HG03135 (cell line): ENCODE results near the gene CCM2.
"Not testable (repeated sequence)": the region's sequence is repeated elsewhere in the genome, so short reads cannot be mapped to it uniquely, and the experiment has no call there.

Experiments
- ATAC-seq: cut with Tn5 transposase; IDR thresholded peaks from one replicate; pipeline ENCODE4 v1.9.1; 2021; ENCODE audit warnings: mild to moderate bottlenecking, moderate library complexity; ENCODE audit not compliant: unreplicated experiment

CCM2 gene

DNA sequence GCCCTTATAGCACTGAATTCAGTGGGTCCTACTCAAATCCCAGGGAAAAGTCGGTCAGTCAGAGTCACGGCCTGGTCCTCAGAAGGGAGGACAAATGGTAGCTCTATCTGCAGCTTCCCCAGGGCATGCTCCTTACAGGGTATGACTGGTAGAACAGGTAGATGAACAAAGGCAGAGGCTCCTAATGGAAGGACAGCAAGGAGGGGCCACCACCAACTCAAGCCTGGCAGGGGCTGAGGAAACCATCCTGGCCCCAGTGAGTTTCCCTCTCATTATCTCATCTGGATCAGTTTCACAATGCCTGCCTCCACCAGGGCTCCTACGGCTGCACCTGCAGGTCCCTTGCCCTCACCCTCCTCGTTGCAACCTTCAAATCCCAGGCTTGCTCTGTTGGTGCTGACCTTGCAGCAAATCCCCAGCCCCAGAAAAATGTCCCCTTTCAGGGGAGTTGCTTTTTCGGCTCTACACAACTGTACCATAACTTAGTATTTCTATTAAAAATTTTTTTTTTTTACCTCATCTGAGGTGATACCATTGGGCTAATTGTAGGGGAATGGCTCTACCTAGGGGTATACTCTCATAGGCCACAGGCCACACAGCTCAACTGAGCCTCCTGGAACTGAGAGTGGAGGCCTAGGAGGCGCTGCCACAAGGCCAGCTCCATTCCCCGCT, 18.8 kb upstream of the CCM2 start:
- ATAC-seq = no peak

DNA sequence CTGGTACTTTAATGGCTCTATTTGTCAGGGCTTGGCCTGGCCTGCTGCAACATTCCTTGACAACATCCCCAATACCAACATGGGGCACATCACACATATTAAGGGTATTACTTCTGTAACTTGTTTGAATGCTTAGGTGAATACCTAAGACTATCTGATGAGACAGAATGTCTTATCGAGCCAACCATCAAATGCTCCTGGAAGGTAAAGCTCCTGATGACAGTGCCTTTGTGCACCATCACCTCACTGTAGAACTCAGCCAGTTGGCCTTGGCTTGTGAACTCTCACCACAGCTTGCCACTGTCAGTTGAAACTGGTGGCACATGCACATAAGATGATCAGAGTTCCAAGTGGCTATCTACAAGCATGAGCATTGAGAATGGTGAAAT, 17.5 kb upstream of the CCM2 start:
- ATAC-seq = no peak

DNA sequence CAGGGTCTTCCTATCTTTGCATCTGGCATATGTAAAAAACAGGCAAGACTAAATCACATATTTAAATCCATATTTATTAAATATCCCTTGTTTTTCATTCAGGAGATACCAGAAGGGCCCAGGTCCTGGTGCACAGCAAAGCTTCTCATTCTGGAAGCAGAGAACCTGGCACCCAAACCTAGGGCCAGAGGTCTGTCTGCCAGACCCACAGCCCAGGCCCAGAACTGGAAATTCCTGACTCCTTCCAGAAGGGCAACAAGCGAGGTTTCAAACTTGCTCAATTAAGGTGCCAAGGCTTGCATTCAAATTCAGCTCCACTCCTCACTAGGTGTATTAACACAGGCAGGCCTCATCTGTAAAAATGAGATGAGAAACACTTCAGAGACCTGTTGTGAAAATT, 17.0 kb upstream of the CCM2 start:
- ATAC-seq = no peak

DNA sequence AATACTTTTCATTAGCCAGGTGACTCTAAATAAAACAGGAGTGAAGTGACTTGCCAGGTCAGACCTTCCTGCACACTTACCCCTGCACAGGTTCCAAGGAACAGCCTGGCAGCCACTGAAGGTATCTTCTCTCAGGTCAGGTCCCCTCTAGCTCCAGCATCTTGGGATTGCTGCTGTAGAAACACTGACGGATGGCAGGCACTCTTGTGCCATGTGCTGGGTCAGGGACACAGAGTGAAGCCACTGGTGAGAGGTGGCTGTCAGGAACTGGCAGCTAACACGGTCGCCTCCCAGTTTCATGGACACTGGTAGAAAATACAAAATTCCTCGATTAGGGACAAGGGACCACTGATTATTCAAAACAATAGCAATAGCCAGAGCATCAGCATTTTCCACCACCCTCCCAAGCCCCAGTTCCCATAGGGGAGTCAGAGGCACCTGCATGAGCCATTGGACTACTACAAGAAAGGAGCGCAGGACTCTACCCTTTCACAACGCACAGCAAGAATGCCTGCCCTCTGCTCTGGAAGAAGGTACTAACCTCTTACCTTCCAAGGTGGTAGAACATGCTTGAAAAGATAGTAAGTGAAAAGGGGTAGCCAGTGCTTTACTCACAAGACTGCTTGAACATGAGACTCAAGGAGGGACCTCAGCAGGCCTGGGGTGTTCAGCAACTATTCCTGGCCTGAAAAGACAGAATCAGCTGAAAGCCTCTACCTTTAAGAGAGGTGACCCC, 16.1 kb upstream of the CCM2 start:
- no peak for ATAC-seq

DNA sequence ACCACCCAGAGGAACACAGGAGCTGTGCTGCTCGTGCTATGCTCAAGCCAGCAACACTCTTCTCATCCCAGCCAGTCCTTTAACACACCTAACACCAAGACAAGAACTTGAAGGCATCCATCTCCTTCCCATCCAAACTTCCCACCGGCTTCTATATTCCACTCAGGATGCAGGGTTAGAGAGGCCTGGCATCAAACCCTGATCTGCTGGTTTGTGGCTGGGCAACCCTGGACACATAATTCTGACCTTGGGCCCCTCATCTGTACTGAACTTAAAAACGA, 15.6 kb upstream of the CCM2 start:
- no peak for ATAC-seq

DNA sequence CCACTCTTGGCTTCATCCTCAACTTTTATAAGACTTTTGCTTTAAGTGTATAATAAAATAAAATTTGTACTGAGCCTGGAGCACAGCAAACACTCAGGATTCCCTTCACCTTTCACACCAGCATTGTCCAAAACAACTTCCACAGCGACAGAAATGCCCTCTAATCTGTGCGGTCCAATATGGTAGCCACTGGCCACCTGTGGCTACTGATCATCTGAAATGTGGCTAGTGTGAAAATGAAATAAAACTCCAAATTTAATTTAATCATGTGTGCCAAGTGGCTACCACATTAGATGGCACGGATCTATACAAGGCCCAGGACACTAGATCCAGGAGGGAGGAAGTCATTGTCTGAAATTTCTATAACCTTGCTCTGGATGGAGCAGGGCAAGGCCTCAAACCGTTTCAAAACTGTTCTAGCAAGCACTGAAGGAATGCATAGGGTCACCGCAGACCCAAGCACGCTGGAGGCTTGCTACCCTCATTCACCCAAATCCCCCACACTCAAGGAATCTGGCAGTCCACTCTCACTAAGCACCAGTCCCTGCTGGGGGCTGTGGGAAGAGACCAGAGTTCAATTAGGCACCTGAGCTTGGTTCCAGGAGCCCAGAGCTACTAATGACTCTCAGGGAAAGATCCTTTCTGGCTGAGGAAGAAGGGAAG, 14.8 kb upstream of the CCM2 start:
- ATAC-seq = no peak

DNA sequence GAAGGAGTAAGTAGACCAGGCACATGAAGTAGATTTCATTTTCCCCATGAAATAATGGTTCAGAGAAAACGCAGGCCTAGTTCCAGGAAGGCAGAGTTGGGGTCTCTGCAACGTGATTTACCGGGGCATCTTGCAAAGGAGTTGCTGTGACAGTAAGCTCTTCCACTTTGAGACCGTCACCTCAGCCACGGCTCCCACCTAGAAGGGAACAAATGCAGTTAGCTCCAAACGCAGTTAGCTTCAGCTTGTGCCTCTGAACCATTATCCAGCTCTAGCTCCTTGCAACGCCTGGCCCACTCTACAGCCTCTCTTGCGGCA, 14.1 kb upstream of the CCM2 start:
- no peak for ATAC-seq

DNA sequence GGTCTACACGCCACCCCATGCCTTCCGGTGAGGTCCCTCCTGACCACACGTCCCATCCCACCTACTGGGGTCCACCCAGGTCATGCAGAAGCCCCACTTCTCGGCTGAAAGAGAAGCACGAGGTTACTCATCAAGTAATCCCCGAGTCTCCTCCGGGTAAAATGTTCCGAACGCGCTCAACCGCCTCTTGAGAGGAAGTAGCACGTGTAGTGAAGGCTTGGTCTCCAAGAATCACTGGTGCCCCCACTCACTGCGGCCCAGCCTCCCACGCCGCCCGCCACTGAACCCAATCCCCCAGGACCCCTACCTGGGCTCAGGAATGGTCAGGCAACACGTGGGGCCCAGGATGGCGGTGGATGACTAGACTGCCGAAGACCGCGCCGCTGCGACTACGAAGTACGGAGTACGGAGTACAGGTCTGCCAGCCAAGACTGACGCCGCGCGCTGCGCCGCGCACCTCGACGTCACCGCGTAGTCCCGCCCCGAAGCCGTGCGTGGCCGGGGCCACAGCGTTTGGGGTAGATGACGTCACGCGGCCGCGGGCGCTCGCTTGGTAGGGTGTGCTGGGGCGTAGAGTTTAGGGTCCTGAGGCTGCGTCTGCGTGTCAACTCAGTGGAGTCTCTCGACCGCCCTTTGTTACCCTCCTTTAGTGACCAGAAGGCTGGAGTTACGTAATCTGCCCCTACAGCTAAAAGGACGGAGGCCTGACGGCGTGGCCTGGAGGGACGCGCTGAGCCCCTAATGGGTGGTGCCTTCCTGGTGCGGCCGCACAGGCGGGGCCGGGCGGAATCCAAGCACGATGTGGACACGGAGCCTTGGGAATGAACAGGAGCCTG, 13.6 kb upstream of the CCM2 start:
- ATAC-seq = peak; percentile 92

DNA sequence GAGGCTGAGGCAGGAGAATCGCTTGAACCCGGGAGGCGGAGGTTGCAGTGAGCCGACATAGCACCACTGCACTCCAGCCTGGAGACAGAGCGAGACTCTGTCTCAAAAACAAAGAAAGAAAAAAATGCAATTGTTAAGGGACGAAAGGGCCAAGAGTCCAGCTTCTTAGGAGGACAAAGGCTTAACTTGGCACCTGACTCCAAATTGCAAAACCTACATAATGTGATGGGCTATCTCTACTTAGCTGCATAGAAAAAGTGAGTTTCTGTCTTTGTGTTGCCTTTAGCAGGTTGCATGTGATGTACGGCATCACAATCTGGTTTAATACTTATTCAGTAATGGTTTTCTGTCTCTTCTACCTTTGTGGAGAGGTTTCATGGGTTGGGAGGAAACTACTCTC, 12.5 kb upstream of the CCM2 start:
- ATAC-seq = no peak

DNA sequence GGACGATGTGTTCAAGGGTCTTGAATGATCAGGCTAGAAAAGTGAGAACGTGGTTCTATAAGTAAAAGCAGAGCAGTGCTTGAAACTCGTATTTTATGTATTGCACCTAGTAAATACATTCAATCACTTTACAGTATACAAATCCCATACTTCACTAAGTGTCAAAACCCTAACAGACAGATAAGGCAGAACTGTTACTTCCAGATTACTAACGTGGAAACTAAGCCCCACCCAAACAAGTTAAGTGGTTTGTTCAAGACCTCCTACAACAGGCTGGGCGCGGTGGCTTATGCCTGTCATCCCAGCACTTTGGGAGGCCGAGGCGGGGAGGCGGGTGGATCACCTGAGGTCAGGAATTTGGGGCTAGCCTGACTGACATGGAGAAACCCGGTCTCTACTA, 12.0 kb upstream of the CCM2 start:
- no peak for ATAC-seq

DNA sequence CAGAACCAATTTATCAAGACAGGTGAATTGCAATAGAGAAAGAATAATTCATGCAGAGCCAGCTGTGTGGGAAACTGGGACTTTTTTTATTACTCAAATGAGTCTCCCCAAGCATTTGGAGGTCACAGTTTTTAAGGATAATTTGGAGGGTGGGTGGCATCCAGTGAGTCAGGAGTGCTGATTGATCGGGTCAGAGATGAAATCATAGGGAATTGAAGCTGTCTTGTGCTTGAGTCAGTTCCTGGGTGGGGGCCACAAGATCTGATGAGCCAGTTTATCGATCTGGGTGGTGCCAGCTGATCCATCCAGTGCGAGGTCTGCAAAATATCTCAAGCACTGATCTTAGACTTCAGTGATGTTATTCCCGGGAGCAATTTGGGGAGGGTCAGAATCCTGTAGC, 11.3 kb upstream of the CCM2 start:
- ATAC-seq = no peak

DNA sequence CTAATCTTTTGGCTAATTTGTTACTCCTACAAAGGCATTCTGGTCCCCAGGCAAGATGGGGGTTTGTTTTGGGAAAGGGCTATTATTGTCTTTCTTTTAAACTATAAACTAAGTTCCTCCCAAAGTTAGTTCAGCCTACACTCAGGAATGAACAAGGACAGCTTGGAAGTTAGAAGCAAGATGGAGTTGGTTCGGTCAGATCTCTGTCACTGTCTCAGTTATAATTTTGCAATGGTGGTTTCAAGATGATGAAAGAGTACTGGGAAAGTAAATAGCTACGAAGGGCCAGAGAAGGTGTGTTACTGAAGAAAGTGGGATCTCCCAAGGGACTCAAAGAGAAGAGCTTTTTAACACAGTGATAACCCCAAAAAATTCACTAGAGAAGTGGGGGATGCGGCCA, 10.9 kb upstream of the CCM2 start:
- no peak for ATAC-seq

DNA sequence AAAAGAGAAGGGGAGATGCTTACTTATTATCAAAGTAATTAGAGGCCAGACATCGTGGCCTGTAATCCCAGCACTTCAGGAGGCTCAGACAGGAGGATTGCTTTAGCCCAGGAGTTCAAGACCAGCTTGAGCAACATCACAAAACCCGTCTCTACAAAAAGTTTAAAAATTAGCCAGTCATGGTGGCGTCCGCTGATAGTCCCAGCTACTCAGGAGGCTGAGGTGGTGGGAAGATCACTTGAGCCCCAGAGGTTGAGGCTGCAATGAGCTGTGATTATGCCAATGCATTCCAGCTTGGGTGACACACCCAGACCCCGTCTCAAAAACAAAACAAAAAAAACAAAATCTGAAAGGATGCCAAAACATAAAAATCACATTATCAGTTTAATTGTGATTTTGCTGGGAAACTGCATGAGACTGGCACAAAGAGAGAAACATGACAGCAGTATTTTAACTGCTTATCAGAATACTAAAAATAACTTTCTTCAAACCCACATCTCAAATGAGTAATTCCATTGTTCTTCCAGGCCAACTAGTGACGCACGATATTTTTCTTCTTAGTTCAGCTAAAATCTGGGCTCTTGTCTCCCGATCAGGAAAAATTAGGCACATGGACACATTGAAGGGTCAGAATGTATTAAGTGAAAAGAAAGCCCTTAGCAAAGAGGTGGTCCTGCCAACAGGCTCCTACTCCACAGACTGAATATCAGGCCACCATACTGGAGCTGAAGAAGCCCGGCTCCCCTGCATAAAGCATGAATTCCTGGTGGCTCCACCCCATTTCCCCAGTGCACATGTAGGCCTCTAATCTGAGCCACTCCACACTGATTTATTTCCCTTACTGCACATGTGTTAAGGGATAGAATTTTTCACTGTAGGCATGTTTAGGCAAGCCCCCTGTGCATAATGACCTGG, 9.6 kb upstream of the CCM2 start:
- ATAC-seq = no peak

DNA sequence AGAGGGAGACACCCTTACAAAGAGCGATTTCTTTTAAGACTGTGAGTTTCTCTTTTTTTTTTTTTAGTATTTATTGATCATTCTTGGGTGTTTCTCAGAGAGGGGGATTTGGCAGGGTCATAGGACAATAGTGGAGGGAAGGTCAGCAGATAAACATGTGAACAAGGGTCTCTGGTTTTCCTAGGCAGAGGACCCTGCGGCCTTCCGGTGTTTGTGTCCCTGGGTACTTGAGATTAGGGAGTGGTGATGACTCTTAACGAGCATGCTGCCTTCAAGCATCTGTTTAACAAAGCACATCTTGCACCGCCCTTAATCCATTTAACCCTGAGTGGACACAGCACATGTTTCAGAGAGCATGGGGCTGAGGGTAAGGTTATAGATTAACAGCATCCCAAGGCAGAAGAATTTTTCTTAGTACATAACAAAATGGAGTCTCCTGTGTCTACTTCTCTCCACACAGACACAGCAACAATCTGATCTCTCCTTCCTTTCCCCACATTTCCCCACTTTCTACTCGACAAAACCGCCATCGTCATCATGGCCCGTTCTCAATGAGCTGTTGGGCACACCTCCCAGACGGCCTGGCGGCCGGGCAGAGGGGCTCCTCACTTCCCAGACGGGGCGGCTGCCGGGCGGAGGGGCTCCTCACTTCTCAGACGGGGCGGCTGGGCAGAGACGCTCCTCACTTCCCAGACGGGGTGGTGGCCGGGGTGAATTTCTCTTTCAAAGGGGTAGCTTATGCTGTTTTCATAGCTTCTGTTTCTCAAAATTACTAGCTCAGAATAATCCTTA, 7.8 kb upstream of the CCM2 start:
- ATAC-seq = not testable (repeated sequence)

DNA sequence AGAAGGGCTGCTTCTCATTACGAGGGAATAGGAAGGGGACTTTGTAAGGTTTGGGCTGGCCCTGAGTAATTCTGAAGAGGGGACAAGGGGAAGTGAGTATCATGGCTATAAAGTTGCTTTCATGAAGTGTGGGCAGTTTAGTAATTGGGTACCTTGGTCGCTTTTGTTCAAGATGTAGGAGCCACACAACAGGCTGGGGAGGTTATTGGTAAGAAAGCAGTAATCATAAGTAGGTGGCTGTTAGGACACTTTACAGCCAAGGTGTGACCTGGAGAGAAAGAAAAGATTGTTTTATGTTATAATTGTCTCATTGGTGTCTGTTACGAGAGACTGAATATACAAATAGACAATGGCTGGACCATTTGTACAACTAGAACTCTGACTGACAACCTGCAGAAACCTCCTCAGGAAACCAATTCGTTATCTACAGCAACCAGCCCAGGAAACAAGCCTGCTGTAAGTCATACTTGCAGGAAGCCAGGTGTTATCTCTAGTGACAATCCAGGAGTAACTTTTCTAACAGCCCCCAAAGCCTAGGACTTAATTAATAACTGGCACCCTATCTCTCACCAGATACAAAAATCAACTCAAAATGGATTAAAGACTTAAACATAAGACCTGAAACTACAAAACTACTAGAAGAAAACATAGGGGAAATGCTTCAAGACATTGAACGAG, 5.0 kb upstream of the CCM2 start:
- no peak for ATAC-seq

DNA sequence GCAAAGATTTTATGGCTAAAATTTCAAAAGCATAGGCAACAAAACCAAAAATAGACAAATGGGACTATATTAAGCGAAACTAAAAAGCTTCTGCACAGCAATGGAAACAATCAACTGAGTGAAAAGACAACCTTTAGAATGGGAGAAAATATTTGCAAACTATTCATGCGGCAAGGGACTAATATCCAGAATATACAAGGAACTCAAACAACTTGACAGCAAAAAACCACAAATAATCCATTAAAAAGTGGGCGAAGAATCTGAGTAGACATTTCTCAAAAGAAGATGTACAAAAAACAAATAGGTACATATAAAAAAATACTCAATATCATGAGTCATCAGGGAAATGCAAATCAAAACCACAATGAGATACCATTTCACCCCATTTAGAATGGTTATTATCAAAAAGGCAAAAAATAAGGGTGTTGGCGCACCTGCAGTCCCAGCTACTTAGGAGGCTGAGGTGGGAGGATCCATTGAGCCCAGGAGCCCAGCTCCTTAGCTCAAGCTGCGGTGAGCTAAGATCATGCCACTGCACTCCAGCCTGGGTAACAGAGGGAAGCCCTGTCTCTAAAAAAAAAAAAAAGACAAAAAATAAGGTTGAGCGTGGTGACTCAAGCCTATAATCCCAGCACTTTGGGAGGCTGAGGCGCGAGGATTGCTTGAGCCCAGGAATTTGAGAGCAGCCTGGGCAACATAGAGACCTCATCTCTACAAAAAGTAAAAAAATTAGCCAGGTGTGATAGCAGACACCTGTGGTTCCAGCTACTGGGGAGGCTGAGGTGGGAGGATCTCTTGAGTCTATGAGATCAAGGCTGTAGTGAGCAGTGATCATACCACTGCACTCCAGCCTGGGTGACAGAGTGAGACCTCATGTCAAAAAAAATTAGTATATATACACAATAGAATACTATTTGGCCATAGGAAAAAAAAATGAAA, 4.2 kb upstream of the CCM2 start:
- ATAC-seq = no peak

DNA sequence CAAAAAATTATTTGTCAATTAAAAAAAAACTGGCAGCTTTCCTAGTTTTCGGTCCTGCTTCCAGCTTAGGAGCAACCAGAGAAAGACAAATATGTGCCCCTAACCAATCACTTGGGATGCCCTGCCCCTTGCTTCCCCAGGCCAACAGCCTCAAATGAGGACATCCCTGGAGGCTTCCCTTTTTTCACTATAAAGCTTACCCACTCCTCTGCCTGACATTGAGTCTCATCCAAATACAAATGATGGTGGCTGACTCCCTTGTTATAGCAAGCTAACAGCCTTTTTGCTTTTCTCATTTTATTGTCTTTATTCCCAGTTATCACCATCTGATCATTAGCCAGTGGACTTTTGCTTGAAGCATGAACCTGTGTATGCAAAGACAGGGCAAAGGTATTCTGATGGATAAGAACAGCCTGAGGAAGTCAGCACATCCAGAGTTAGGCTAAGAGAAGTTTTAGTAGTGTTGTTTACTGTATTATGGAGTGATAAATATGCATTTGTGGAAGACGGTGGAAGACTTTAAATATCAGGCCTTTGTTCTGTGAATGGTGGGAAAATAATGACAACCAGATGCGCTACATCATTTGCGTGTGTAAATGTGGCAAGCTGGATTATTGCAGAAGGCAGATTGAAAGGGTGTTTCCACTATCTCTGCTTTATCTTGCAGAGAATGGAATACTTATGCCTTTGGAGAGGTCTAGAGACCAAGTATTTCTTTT, 1.7 kb upstream of the CCM2 start:
- no peak for ATAC-seq
